Kidney glomerular epithelial cell (primary cell): ENCODE measurements around the gene MGAT5.

ENCODE experiments used
- DNase-seq: peaks from one replicate; lab custom pipeline; 2025; lab: John Stamatoyannopoulos, UW

The MGAT5 gene

DNA sequence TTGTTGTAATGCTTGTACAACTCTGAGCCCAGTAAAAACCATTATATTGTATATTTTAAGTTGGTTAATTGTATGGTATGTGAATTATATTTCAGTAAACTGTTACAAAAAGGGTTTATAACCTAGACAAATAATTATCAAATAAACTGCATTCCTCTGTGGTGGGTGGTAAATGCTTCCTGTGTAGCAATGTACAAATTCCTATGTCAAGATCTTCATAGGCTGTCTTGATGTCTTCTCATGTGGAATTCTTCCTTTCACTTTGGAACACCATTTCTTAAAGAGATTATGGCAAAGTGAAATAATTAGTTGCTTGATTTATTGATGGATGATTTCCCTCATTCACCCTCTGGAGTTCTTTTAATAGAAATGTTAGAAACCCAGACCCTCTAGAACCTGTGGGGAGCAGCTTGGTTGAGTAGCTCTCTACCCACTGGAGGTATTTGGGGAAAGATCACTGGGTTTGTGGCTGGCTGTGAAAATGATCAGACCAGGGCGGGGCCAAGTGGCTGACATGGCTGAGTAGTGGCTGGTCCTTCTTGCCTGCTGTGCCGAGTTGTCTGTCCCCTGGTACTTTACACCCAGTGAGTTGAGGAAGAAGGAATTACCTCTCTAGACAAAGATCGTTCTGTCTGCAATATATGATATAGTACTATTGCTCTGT, 22.4 kb upstream of the MGAT5 start:
- no peak for DNase-seq

DNA sequence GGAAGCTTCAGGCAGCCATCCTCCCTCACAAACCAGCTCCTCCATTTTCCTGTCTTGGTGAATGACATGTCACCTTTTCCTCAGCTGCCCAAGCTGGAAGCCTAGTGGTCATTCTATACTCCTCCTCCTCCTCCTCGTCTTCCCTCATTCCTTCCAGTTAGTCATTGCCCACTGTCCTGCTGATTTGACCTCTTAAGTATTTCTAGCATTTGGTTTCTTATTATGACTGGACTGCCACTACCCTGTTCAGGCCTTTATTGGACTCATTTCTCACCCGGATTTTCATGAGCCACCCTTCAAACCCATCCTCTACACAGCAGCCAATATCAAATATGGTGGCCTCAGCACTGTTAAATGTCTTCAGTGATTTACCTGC, 21.9 kb upstream of the MGAT5 start:
- peak; percentile 68 for DNase-seq

- DNase-seq: peak; percentile 10
Observed at GRCh38 chr2:134232461-134232860, 21.4 kb upstream of the MGAT5 start.

DNA sequence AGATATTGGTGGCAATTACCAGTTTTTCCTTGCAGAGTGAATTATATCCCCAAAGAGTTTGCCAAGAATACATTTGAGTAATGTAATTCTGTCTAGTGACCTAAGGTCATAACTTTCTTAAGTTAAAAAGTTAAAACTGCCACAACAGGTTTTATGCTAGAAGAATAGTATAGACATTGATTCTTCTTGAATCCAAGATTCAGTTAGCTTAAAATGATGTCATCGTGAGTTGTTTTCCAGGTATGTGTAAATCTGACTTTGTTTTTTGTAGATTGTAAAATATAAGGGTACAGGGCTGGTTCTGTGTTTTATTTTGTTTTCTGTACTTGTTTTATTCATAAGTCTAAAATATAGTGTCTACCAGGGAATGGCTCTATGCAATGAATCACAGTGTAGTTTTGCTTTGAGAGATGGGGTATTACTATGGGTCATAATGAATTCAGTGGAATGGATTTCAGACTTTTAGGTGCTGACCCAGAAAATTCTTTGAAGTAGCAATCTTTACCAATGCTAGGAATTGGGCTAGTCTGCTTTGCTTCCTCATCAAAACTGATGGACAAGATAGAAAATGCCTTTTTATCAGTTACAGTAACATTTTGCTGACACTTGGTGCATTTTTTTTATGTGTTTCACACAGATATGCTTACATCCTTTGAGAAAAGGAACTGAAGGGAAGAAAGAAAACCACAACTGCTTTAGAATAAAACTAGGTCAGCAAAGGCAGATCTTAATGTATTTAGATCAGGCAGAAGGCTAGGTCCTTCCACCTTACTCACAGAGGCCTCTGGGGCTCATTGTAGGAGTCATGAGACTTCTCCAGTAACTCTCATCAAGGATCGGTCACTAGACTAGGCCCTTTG, 20.8 kb upstream of the MGAT5 start:
- DNase-seq: peak; percentile 33

GRCh38 chr2:134233728-134234136, 20.1 kb upstream of the MGAT5 start:
- DNase-seq: peak; percentile 52

DNA sequence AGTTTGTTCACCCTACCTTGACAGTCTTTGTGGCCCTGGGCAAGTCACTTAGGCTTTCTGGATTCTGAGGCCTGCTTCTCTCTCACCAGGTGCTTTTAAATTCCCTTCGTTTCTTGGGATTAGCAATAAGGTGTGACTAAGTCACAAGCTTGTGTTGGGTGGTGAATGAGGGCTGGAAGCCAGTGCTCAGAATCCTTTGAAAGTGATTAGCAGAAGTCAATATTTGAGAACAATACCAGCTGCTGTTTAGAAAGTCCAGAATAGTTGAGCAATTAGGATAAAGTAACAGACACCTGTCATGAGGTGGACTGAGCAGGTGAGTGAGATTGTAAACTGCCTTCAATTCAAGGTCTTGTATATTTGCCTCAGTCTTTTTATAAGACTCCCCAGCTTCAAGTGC, 19.3 kb upstream of the MGAT5 start:
- no peak for DNase-seq

GRCh38 chr2:134235510-134236144, 18.2 kb upstream of the MGAT5 start:
- peak; percentile 6 for DNase-seq

DNA sequence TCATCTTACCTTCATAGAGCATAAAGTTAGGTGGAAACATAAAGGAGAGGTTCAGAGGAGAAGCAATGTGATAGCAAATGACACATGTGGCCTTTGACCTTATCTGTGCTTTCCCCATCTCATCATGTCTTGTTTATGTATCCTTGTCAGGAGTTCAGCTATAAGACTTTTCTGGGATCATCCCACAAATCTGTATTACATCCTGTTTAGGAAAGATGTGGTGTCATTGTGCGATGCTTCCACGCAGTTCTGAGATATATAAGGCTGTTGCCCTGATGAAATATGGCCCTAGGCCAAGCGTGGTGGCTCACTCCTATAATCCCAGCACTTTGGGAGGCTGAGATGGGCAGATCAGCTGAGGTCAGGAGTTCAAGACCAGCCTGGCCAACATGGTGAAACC, 15.5 kb upstream of the MGAT5 start:
- no peak for DNase-seq

DNA sequence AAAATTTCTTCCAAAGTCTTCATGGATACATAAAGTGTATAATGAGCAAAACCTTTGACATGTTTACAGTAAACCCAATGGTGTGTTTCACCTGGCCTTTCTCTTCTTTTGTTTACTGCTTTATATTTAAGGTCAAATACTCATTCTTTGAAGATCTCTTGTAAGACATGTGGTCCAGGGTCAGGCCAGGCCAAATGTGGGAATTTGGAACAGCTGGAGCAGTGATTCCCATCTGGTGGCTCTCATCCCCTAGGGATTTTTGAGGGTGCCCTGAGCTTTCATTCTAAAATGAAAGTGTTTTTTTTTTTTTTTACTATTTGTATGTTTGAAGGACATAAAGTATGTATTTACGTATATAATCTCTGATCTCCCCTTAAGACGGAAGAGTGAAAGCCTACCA, 13.8 kb upstream of the MGAT5 start:
- no peak for DNase-seq

- no peak for DNase-seq
Observed at GRCh38 chr2:134241911-134242310, 12.0 kb upstream of the MGAT5 start.

GRCh38 chr2:134243244-134243643, 10.6 kb upstream of the MGAT5 start:
- no peak for DNase-seq

DNA sequence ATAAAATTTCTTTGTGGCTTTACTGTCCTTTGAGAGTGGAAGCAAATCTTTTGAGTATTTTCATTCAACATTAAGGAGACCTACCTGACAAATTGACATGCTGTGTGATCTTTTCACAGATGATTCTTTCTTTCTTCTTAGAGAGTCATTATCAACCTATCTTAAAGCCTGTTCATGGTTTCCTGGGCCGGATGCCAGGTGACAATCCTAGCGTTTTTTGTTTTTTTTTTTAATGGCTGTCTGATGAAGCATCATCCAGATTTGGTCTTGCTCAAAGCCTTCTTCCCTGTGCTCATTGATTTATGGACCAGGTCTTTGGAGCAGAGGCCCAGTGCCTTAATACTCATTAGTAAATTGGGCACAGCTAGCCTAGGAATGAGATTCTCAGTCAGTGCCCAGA, 9.8 kb upstream of the MGAT5 start:
- no peak for DNase-seq

GRCh38 chr2:134244587-134244986, 9.3 kb upstream of the MGAT5 start:
- DNase-seq: no peak

DNA sequence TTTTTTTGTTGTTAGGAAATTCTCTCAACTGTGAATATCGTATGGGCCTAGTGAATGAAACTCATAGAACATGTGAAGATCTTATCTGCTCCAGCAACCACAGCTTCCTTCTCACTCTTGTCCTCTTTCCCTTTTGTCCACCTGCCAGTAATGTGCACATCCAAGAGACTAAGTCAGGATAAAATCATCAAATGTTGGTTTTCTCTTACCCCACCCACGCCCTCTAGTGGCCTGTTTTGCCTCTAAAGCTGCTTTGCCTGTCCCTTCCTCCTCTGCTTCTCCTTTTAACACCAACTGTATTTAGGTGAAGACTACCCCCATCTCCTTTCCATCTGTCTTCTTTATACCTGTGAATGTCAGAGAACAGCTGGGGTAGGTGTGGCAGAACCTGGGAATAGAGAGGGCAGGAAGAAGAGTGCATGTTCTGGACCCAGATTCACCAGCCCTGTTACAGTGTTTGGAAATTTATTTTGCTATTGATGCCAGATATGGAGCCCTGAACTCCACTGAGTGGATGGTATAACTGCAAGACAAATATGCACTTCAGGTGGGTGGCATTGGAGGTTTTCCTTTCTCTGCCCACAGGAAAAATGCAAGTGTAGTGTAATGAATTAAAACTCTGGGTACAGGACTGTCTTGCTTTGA, 8.4 kb upstream of the MGAT5 start:
- DNase-seq: peak; percentile 20

GRCh38 chr2:134246154-134246874, 7.6 kb upstream of the MGAT5 start:
- no peak for DNase-seq

DNA sequence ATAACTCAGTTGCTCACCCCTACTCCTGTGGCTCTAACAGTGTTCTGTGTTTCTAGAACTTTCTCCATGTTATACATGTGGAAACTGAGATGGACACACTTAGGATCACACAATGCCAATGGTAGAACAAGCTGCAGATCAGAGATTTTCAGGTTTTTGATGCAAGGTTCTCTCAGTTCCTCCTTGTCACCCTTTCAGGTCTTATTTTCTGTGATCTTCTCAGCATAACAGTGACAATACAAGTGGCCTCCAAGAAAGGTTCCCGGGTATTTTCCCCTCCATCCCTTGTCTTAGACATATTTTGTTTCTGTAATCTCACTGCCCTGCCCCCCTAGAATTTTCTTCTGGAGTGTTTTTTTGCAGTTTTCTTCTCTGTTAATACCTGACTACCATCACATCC, 6.2 kb upstream of the MGAT5 start:
- DNase-seq: no peak

- DNase-seq: no peak
Observed at GRCh38 chr2:134248913-134249312, 5.0 kb upstream of the MGAT5 start.

DNA sequence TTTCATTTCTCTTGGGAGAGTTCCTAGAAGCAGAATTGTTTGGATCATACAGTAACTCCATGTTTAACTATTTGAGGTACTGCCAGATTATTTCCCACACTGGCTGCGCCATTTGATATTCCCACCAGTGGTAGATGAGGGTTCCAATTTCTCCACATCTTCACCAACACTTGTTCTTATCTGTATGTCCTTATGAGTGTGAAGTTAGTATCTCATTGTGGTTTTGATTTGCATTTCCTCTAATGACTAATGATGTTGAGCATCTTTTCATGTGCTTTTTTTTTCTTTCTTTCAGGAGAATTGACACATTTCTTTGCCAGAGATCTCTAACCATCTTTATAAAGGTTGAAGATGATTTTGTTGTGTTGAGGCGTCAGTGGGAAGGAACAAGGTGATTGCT, 4.1 kb upstream of the MGAT5 start:
- DNase-seq: no peak

DNA sequence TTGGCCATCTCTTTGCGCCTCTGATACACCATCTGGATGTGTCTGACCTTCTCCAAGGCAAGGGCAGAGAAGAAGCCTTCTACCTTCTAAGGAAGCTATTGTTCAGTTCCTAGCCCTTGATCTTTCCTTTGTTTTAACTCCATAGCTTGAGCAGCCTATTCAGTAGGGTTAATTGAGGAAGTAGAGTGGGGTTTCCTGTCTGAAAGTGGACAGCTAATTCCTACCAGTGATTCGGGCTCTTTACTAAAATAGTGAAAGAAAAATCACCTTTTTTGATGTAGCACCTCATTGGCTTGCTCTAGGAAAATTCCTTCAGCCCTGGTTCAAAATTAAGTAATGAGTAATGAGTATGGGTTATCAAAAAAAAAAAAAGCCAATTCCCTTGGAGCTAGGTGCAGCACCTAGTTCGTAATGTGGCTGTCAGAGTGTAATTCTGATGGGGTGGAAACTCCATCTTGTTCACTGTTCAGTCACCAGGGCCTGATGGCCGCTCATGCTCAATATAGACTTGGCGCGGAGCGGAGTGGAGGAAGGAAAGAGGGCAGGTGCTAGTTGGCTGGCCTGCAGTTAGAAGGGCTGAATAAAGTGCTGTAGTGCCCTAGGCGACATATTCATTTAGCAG, 2.9 kb upstream of the MGAT5 start:
- DNase-seq: no peak

- no peak for DNase-seq
Observed at GRCh38 chr2:134252092-134252750, 1.7 kb upstream of the MGAT5 start.

DNA sequence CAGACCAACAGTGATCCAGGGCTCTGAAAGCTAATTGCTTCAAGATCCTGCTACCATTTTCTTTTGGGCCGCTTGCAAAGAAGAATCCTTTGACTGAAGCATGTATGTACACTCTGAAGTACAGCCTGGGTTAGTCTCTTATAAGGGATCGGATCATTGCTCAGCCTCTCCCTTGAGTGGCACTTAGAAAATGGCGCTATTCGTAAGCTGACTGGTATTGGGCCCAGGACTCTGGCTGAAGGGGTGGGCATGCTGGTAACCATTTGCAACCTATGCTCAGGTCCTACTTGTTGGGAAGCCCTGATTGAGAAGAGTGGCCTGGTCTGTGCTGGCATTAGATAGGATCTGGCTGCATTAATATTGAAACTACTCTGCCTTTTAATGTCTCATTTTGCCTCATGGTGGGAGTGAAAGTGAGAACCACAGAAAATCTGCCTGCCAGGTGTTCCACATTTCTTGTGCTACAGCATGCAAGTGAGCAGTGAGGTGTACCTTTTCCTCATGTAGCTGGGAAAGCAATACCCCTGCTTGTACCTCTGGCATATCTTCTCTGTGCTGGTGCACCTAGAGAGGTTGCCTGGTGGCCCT, 661 bp upstream of the MGAT5 start:
- DNase-seq: no peak
